NT2/D1 (cell line): ENCODE measurements around the gene SNAPC2.

ENCODE experiments used
- SUZ12 ChIP-seq: IDR thresholded peaks from 2 replicates; pipeline ENCODE4 v1.6.1; 2011; ENCODE audit not compliant: insufficient read length, insufficient read depth; ENCODE audit errors: extremely low read depth
- YY1 ChIP-seq: IDR thresholded peaks from 2 replicates; pipeline ENCODE4 v1.6.1; 2011; ENCODE audit not compliant: insufficient read length, insufficient read depth
- ZNF274 ChIP-seq: IDR thresholded peaks from 2 replicates; pipeline ENCODE4 v1.6.1; 2011; ENCODE audit warnings: mild to moderate bottlenecking, low read depth, low read length

DNA sequence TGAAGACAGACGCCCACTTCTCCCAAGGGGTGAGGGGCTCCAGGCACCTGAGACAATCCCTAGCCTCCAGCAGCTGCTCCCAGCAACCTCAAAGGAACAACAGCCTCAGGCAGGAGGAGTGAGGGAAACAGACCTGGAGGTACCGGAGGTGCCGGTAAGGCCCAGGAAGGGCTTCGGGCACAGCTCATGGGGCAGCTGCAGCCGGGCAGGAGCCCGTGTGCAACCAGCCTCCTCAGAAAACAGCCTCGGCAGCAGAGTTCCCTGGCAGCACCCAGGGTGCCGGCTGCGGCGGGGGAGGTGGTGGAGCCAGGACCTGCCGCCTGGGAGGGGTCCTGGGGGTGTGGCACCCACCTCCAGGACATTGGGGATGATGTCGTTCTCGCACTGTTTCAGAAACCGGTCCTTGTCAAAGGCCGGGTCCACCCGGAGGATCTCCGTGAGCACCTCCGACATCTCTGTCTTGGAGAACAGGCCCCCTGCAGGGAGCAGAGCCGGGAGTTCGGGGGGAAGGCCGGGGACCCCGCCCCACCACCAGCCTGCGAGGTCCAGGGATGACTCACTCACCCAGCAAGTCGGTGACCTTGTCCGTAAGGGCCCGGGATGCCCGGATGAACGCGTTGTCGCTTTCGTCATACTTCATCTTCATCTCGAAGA lies 12.3 kb downstream of the SNAPC2 start:
- TF ChIP-seq SUZ12 (no peak), ZNF274 (no peak), YY1 (no peak)
